HG03442 (cell line): ENCODE measurements around the gene GRM4.

Experiments used
- ATAC-seq: cut with Tn5 transposase; IDR thresholded peaks from one replicate; pipeline ENCODE4 v1.9.1; 2021; ENCODE audit warnings: mild to moderate bottlenecking, moderate library complexity; ENCODE audit not compliant: unreplicated experiment

Gene GRM4

DNA sequence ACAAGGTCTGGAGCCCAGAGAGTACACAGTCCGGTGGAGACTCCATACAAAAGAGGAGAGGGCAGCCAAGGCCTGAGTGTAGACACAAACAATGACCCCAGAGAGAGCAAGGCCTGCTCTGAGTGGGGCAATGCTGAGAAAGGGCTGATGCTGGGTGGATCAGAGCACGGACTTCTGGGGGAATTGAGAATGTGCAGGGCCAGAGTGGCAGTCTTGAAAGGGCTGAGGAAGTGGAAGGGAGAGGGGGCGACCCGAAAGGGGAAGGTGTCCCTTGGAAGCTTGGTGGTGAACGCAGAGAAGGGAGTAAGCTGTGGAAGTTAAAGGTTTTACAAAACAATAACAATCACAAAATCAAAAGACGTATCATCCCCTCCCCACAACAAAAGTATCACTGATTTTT, 12.0 kb upstream of the GRM4 start:
- ATAC-seq: no peak

- no peak for ATAC-seq
Observed at GRCh38 chr6:34157236-34157830, 11.4 kb upstream of the GRM4 start.

GRCh38 chr6:34155471-34156300, 9.8 kb upstream of the GRM4 start:
- ATAC-seq: no peak

DNA sequence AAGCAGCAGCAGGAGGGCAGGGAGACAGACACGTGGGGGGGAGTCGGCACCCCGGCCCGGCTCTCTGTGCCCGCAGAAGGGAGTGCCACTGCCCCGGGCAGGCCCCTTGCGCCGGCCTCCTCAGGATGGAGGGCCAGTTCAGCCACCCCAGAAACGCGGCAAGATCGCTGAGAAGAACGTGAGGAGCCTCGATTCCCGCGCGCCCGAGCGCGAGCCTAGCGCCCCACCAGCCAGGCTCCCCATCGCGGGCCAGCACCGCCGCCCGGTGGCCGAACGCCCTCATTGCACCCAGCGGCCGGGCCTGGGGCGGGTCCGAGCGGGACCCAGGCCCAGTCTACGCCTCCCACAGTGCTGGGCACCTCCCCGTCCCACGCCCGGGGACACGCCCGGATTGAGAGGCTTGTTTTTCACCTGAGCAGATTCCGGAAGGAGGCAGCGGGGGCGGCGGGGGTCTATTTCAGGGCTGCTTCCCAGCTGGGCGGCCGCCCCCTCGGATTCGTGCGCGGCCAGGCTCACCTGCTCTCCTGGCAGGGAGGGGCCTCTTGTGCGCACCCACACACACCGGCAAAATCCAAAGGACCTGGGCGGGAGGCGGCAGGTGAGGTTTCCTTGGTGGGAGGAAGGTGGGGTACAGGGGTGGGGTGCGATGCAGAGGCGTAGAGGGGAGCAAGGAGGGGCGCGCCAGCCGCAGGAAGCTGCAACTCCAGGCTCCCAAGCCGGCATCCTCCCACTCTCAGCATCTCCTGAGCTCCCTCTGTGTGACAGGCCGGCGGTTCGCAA, 9.0 kb upstream of the GRM4 start:
- ATAC-seq: no peak

DNA sequence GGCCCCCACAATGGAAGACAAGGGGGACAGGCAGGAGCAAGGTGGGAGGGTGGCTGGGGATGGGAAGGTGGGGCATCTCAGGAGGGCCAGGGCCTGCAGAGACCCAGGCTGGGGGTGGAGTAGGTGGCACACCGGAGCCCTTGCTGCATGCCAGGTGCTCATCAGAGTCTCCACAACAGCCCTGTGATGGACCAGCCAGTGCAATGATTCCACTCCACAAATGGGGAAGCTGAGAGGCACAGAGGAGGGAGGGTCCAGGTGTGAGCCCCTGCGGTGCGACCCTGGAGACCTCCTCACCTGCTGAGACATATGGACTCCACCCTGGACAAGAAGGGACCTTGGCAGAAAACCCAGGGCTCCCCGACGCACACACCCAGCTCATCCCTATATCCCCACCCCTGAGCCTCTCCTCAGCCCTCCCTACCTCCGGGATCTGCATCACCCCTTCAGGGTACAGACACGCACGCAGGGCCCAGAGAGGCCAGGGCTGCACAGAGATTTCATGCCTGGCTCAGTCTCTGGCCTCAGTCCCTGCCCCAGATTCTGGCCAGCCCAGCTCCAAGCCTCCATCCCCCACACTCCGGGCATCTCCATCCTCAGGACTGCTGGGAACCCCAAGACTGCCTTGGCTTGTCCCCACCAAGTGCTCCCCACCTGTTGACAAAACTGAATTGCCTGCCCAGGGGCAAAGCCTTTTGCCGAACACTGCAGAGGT, 7.1 kb upstream of the GRM4 start:
- ATAC-seq: no peak

DNA sequence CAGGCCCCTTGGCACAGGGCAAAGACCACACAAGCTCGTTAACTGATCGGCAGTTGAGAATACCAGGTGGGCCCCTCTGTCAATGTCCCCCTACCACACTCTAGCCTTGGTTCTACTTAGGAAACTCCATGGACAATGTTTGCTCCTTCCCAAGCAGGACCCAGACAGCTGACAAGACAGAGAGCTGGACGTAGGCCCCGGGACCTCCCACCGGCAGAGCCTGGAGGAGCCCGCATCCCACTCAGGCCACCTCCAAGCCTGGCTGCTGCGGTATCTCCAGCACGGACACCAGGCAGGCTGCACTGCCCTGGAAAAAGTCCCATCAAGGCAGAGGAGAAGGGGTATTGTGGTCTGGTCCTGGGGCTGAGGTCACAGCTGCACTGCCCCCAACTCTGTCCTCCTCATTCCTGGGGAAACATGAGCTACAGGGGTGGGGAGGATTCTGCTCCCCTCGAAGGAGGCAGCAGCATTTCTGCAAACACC, 6.2 kb upstream of the GRM4 start:
- ATAC-seq: no peak

DNA sequence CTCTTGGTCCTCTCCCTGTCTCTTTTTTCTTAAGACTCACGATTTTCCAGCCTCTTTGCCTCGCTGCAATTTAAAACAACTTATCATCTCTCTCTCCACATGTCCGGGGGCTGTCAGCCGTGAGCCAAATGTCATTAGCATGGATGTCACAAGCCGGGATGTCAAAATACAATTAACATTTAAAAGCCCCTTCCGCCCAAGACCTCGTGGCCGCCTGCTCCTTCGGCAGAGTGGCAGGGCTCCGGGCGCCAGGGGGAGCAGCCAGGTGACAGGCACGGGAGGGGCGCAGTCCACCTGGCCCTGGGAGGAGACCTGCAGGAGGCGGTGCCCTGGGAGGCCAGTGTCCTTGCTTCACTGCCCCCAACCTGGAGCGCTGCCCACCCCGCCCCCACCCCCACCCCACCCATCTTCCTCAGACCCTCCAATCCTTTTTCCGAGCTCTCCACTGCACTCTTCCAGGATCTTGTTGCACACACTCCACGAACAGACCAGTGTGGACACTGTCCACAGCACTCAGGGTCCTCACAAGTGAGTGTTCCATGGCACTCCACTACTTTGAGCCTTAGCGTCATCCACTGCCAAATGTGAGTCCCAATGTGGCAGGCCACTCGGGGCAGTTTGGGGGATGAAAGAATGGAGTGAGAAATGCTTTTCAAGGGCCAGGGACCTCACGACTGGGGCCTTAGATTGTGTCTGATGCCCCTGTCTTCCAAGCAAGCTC, 5.6 kb upstream of the GRM4 start:
- no peak for ATAC-seq

DNA sequence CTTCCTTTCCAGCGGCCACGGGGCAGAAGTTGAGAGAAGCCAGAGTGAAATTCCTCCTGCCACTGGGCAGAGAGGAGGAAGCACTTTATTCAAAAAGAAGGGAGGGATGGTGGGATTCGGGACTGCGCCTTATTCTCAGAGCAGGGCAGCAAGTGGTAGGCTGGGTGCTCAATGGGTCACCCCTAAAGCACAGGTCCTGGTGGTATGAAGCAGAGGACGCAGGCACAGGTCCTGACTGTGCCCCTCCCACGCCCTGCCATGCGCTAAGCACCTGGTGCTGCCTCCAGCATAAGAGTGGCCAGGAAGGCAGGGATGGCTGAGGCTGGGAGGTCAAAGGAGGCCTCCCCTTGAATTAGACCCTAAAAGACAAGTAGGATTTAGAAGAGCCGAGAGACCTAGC, 4.9 kb upstream of the GRM4 start:
- no peak for ATAC-seq

DNA sequence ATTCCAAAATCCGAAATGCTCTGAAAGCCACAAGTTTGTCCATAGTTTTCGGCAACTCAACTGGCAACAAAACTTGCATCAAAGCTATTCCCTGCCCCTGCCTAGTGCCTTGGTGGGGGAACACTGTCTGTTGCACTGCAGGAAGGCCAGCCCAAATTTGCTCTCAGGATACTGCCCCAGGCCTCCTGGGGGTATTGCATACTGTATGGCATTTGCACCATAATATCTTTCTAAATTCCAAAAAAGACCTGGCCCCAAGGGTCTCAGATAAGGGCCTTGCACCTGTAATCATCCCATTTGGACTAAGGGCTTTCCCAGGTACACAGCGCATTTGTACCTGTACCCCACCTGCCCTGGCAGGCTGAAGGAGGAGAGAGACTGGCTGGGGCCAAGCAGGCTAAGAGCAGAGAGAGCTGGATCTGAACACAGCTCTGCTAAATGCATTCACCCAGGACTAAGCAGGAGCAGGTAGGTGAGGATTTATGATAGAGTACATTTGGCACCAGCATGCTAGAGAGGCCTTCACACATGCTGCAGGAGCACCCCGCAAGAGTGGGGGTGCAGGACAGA, 4.0 kb upstream of the GRM4 start:
- ATAC-seq: no peak

DNA sequence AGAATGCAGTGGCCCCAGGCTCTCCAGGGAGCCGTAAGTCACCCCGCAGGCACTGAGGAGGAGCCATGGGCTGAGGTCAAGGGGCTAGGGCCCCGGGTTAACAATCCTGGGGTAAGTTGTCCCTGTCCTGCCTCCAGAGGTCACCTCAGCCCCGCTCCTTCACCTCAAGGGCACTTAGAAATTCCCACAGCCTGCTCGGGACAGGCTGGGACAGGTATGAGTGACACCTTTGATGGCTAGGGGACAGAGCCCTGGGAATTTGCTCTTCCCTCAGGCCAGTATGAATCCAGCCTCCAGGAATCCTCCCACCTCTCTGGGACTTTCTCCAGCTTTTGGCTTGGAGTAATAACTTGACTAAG, 3.5 kb upstream of the GRM4 start:
- ATAC-seq: no peak

DNA sequence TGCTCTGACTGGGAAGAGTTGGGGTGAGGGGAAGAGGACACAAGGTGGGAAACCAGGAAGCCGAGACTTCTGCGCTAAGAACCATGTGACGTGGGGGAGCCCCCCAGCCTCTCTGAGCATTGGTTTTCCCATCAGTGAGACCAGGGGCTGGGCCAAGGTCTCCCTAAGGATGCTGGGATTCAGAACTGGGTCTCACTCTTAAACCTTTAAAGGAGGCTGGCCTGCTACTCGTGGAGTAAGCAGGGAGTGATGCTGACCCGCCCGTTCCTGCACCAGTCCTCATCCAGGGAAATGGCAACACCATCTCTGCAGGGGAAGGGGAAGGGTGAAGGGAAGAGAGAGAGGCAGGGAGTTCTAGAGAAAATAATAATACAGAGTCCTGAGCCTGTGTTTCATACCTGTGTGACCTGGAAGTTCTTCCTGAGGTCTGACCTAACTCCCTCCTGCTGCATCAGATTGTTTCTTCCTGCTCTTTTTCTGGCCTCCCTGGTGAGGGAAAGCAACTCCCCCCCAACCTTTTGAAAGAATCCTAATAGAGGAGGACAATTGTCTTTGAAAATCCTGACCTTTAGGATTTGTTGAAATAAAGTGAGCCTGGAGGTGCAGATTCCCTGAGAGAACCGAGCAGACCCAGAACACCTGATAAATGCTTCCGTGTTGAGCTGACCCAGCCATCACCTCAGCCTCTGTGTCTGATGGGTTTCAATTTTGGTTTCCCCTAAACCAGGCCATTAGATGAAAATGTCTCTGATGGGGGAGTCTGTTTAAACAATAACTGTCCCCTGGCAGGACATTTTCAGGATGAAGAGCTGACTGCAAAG, 3.0 kb upstream of the GRM4 start:
- no peak for ATAC-seq

GRCh38 chr6:34147906-34148630, 2.2 kb upstream of the GRM4 start:
- ATAC-seq: no peak

GRCh38 chr6:34146801-34147592, 1.1 kb upstream of the GRM4 start:
- no peak for ATAC-seq

DNA sequence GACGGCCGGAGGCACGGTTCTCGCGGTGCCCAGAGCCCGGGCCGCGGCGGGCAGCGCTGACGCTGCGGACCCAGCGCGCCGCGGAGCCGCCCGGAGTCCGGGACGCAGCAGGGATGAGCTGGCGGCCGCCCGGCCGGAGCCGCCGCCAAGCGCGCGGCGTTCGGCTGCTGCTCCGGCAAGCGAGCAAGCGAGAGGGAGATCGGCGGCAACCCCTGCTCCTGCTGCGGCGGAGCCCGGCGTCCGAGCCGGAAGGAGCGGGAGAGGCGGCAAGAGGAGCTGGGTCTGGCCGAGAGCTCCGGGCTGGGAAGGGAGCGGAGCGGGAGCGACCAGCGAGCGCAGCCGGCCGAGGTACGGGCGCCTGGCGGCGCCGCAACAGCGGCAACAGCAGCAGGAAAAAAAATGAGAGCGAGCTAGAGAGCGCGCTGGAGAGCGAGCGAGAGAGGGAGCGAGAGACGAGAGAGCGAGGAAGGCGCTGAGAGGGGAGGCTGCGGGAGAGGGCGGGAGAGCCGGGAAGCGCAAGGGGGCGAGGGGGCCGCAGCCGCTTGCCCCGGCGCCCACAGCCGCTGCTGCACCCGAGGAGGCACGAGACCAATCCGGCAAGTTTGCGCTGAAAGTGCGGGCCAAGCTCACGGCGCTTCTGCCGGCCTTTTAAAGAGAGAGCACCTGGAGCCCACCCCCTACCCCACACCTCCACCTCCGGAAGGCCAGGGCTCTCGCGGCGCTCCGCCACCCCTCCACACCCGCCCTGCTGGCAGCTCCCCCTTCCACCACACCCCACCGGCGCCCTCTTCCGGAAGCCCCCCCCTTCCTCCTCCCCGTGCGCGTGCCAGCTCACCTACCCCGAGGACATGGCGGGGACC, 496 bp downstream of the GRM4 start:
- ATAC-seq: no peak

GRCh38 chr6:34144581-34145160, 1.2 kb downstream of the GRM4 start:
- no peak for ATAC-seq

DNA sequence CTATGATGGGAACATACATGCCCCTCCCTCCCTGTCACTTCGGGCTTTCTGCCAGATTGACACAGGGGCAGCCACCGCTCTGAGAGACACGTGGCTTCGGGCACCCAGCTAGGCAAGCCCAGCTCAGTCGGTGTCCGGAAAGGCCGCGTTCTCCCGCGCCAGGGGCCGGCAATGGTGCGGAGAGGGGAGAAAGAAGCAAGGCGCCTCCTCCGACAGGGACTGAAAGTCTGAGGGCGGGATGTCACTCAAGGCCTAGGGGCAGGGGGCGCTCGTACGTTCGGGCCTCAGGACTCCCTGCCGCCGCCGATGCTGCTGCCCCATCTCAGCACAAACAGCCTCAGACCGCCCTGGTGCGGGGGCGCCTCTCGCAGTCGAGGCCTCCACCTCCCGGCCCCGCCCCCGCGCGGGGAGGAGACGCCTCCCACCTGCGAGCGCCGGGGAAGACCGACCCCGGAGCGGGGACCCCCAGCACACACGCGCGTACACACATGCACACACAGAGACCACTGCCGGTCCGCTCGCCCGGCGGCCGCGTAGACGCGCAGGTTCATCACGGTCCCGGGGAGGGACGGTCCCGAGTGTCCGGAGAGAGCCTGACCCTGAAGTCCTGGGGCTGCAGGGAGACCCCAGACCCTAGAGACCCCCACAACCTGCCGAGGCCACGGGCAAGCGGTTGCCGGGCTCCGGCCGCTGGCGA, 1.9 kb downstream of the GRM4 start:
- ATAC-seq: no peak
